ENCODE results near the gene DNHD1. TPM values are rescaled to one million over a fixed set of nuclear protein-coding genes. Genes with fewer than 3 reads are reported as not detected.

The DNHD1 gene
- total and polyA plus RNA-seq, 2 of the 8 experiments (the other 6 are each of a cell fraction or from before 2014, with no cell fraction given) = 5.0 to 6.8 TPM

DNA sequence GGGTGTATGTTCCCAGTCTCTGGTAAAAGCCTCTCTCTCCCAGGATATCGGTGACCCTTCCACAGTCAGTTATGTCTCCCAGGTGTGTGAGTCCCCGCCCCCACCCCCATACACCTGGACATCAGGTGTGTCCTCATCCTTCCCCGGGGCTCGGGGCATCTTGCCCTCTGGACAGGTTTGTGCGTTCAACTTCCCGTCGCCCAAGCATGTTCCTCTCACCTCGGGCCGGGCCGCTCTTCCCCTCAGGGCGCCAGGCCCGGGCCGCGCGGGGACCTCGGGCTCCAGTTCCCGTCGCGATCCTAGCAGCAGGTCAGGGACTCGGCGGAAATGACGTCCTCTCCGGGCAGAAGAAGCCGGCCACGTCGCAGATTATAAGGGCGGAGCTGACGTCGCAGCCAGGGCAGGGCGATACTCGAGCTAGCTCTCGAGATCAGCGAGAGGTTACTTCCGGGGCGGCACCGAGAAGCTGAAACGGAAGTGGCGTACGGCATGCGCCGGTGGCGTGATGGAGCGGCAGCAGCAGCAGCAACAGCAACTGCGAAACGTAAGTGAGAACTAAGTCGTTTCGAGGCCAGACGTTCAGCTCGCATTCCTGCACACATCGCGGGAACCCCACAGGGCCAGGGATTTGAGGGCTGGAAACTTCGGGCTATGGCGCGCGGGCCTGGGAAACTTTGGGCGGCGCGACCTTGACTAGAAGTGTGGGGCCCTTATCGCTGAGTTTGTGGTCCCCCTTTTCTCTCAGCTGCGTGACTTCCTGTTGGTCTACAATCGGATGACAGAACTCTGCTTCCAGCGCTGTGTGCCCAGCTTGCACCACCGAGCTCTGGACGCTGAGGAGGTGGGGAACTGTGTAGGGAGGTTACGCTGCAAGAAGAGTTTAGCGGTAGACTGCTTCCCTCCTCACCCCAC lies 15.8 kb upstream of the DNHD1 start, which contains the start of the genes ARFIP2 and TIMM10B (continued):
- peak in 1 of 2 experiments; percentile 70; a peak in 1 of 3 replicates for TF ChIP-seq EP300 (IDR thresholded peaks at IDR 0.05; ENCODE audit: borderline replicate concordance in 1 of 2, low read depth in 2 of 2, low read length in 2 of 2)

Measured in H1 (cell line).